WTC11 (cell line): ENCODE measurements around the gene NES.

Experiments used
- FOXJ3 ChIP-seq: sonication (generic); formaldehyde crosslinking; IDR thresholded peaks from 2 replicates; pipeline ENCODE4 v1.9.0; 2021; ENCODE audit warnings: missing genetic modification reagents, mild to moderate bottlenecking, borderline replicate concordance
- FOXK1 ChIP-seq: sonication (generic); formaldehyde crosslinking; IDR thresholded peaks from 2 replicates; pipeline ENCODE4 v1.8.0; 2022; ENCODE audit warnings: mild to moderate bottlenecking, moderate library complexity, missing genetic modification reagents
- JAZF1 ChIP-seq: fragments of 250-450 bp; sonication (Bioruptor Pico); IDR thresholded peaks from 2 replicates; pipeline ENCODE4 v1.9.0; 2021; ENCODE audit warnings: moderate library complexity, mild to moderate bottlenecking, inconsistent platforms
- MXD4 ChIP-seq: fragments of 250-450 bp; sonication (Bioruptor Pico); IDR thresholded peaks from 2 replicates; pipeline ENCODE4 v1.8.0; 2021; ENCODE audit warnings: mild to moderate bottlenecking, moderate library complexity, borderline replicate concordance
- ZNF416 ChIP-seq: fragments of 250-450 bp; sonication (Bioruptor Pico); IDR thresholded peaks from 2 replicates; pipeline ENCODE4 v1.9.0; 2021; ENCODE audit warnings: mild to moderate bottlenecking, inconsistent platforms
- ZNF423 ChIP-seq: fragments of 250-450 bp; sonication (Bioruptor Pico); IDR thresholded peaks from 2 replicates; pipeline ENCODE4 v2.1.2; 2022; ENCODE audit warnings: mild to moderate bottlenecking, moderate library complexity
- ZNF671 ChIP-seq: fragments of 250-450 bp; sonication (Bioruptor Pico); IDR thresholded peaks from 2 replicates; pipeline ENCODE4 v1.8.0; 2021; ENCODE audit warnings: mild to moderate bottlenecking
- TF ChIP-seq, protein P1 (sequence below): fragments of 200-600 bp; IDR thresholded peaks from 2 replicates; pipeline ENCODE4 v1.8.0; 2022; ENCODE audit warnings: antibody characterized with exemption
- TF ChIP-seq, protein P2 (sequence below): fragments of 250-450 bp; sonication (Bioruptor Pico); IDR thresholded peaks from 2 replicates; pipeline ENCODE4 v1.9.0; 2021; ENCODE audit warnings: mild to moderate bottlenecking
- TF ChIP-seq, protein P3 (sequence below): sonication (generic); formaldehyde crosslinking; conservative IDR thresholded peaks from 2 replicates; pipeline ENCODE4 v1.8.1; 2022; ENCODE audit warnings: mild to moderate bottlenecking, missing genetic modification reagents

DNA sequence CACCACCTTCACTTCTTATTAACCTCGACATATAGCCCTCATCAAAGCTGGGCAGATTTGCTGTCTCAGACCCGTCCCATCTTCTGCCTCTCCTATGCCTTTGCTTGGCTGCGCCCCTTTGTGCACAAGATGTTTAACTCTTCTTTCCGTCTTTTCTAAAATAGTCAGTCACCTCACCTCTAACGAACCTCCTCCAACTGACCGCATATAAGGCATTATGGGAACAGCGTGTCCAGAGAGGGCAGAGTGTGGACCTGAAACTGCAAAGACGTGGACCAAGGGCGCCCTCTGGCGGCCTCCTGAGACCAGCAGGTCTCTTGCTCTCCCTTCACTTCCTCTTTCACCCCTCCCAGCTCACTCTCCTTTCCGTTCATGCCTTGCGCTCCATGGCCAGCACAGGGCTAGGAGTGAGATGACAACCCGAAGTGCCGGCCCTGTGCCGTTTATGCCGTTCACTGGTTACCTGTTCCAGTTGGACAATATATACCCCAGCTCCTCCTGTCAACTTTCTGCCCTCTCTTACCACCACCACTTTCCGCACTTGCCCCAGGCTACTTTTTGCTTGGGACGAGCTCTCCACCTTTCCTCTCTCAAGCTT lies 48.6 kb upstream of the NES start:
- TF ChIP-seq, protein P1, sequence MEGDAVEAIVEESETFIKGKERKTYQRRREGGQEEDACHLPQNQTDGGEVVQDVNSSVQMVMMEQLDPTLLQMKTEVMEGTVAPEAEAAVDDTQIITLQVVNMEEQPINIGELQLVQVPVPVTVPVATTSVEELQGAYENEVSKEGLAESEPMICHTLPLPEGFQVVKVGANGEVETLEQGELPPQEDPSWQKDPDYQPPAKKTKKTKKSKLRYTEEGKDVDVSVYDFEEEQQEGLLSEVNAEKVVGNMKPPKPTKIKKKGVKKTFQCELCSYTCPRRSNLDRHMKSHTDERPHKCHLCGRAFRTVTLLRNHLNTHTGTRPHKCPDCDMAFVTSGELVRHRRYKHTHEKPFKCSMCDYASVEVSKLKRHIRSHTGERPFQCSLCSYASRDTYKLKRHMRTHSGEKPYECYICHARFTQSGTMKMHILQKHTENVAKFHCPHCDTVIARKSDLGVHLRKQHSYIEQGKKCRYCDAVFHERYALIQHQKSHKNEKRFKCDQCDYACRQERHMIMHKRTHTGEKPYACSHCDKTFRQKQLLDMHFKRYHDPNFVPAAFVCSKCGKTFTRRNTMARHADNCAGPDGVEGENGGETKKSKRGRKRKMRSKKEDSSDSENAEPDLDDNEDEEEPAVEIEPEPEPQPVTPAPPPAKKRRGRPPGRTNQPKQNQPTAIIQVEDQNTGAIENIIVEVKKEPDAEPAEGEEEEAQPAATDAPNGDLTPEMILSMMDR = peak; percentile 95
- TF ChIP-seq, protein P2, sequence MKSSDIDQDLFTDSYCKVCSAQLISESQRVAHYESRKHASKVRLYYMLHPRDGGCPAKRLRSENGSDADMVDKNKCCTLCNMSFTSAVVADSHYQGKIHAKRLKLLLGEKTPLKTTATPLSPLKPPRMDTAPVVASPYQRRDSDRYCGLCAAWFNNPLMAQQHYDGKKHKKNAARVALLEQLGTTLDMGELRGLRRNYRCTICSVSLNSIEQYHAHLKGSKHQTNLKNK (CRISPR knock-in tag) = no peak
- no peak for TF ChIP-seq ZNF671 (CRISPR knock-in tag)
- TF ChIP-seq ZNF416 (CRISPR knock-in tag) = no peak
- TF ChIP-seq JAZF1 (CRISPR knock-in tag) = no peak
- no peak for TF ChIP-seq FOXK1
- no peak for TF ChIP-seq MXD4 (CRISPR knock-in tag)
- TF ChIP-seq, protein P3, sequence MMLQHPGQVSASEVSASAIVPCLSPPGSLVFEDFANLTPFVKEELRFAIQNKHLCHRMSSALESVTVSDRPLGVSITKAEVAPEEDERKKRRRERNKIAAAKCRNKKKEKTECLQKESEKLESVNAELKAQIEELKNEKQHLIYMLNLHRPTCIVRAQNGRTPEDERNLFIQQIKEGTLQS (CRISPR knock-in tag) = no peak
- no peak for TF ChIP-seq ZNF423 (CRISPR knock-in tag)
- TF ChIP-seq FOXJ3 (CRISPR knock-in tag) = no peak
